ENCODE results near the gene AUTS2. TPM values are rescaled to one million over a fixed set of nuclear protein-coding genes. Genes with fewer than 3 reads are reported as not detected.

The AUTS2 gene
- polyA plus RNA-seq, 1 donor (not counting 4 experiments of a cell fraction or from before 2014, with no cell fraction given), result 4.7 TPM

DNA sequence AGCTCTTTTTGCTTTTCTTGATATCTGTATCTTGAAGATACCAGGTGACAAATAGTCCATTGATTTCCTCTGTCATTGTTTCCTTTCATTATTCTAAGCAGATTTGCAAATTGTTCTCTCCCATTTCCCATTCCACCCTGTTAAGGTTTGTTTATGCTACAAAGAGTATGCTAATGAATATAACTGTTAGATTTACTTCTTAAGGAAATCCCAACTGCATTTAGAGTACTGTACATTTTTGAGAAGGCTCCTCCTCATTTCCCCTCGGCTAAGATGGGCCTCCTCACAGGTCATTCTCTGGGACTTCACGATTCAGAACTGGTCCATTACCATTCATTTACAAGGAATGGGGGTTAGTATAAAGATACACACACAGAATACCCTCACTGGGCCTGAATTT is 15.6 kb downstream of the AUTS2 start:
- H2AFZ ChIP-seq (ENCODE audit: control insufficient read depth, low read length), result no peak overlapping the region
- H3K4me3 ChIP-seq (ENCODE audit: control insufficient read depth in 2 of 3, extremely low read depth in 1 of 3, insufficient read depth in 2 of 3, low read depth in 1 of 3, low read length in 3 of 3), result no peak overlapping the region
- no peaks in the 10 kb centered on the region for H3K27me3 ChIP-seq (ENCODE audit: control insufficient read depth, extremely low read depth, insufficient read depth, low read length)
- no peak overlapping the region for H3K27ac ChIP-seq (ENCODE audit: control insufficient read depth, insufficient read depth, low read length)
- H3K36me3 ChIP-seq (ENCODE audit: control insufficient read depth in 2 of 2, extremely low read depth in 1 of 2, insufficient read depth in 2 of 2, low read length in 2 of 2), result no peaks in the 10 kb centered on the region
- H4K20me1 ChIP-seq (ENCODE audit: control insufficient read depth, extremely low read depth, insufficient read depth, low read length), result no peaks in the 10 kb centered on the region
- no peaks in the 10 kb centered on the region for H3K79me2 ChIP-seq (ENCODE audit: control insufficient read depth, insufficient read depth, low read length)
- DNase-seq (ENCODE audit: low read depth, low spot score) (no peak), FAIRE-seq (no peak)
- H3K9ac ChIP-seq (ENCODE audit: control insufficient read depth, extremely low read depth, insufficient read depth, low read length), result no peak overlapping the region
- dilution Hi-C loops (cut with MboI; ENCODE audit: extremely low pct_ligation_motif_present, low sequenced_read_pairs), result no loop called here
- H3K9me3 ChIP-seq (ENCODE audit: control insufficient read depth, low read depth, low read length), result no peaks in the 10 kb centered on the region
- H3K4me2 ChIP-seq (ENCODE audit: control insufficient read depth, extremely low read depth, insufficient read depth, low read depth, low read length), result no peak overlapping the region
- no peaks in the 10 kb centered on the region for H3K9me1 ChIP-seq (ENCODE audit: control insufficient read depth, extremely low read depth, insufficient read depth, low read length)
- no peaks in the 10 kb centered on the region for H3K4me1 ChIP-seq (ENCODE audit: control insufficient read depth, extremely low read depth, insufficient read depth, low read length)
- TF ChIP-seq, protein P1, sequence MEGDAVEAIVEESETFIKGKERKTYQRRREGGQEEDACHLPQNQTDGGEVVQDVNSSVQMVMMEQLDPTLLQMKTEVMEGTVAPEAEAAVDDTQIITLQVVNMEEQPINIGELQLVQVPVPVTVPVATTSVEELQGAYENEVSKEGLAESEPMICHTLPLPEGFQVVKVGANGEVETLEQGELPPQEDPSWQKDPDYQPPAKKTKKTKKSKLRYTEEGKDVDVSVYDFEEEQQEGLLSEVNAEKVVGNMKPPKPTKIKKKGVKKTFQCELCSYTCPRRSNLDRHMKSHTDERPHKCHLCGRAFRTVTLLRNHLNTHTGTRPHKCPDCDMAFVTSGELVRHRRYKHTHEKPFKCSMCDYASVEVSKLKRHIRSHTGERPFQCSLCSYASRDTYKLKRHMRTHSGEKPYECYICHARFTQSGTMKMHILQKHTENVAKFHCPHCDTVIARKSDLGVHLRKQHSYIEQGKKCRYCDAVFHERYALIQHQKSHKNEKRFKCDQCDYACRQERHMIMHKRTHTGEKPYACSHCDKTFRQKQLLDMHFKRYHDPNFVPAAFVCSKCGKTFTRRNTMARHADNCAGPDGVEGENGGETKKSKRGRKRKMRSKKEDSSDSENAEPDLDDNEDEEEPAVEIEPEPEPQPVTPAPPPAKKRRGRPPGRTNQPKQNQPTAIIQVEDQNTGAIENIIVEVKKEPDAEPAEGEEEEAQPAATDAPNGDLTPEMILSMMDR (optimal IDR thresholded peaks at IDR 0.05 in 1 of 3, IDR thresholded peaks at IDR 0.05 in 1 of 3, conservative IDR thresholded peaks at IDR 0.05 in 1 of 3; ENCODE audit: extremely low read depth in 1 of 3, insufficient read depth in 2 of 3, low read length in 3 of 3), result no peak
- TF ChIP-seq EZH2 (IDR thresholded peaks at IDR 0.05; ENCODE audit: low read length), result no peak

DNA sequence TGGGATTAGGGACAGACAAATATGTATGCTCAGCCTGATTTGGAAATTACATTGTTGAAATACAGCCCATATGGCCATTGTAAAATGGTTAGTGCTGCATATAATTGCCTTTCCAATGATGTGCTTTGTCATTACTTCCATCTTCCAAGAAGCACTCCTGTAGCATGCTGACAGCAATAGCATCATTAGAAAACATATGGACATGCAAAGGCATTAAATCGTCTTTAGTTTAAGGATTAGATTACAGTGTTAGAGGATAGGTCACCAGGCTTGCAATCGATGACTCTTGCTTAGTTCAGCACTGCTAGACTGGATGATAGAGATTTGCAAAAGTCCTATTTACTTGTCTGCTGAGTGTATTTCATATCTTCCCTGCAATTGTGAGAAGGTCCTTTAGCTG is 17.4 kb downstream of the AUTS2 start:
- TF ChIP-seq, protein P1 (optimal IDR thresholded peaks at IDR 0.05 in 1 of 3, IDR thresholded peaks at IDR 0.05 in 1 of 3, conservative IDR thresholded peaks at IDR 0.05 in 1 of 3; ENCODE audit: extremely low read depth in 1 of 3, insufficient read depth in 2 of 3, low read length in 3 of 3), result no peak
- TF ChIP-seq EZH2 (IDR thresholded peaks at IDR 0.05; ENCODE audit: low read length), result no peak
- Histone ChIP-seq H3K9me1 (ENCODE audit: control insufficient read depth, extremely low read depth, insufficient read depth, low read length) (no peaks in the 10 kb centered on the region), H3K9me3 (ENCODE audit: control insufficient read depth, low read depth, low read length) (no peaks in the 10 kb centered on the region), H3K4me1 (ENCODE audit: control insufficient read depth, extremely low read depth, insufficient read depth, low read length) (no peaks in the 10 kb centered on the region), H3K36me3 (ENCODE audit: control insufficient read depth in 2 of 2, extremely low read depth in 1 of 2, insufficient read depth in 2 of 2, low read length in 2 of 2) (no peaks in the 10 kb centered on the region), H3K27me3 (ENCODE audit: control insufficient read depth, extremely low read depth, insufficient read depth, low read length) (no peaks in the 10 kb centered on the region), H3K4me3 (ENCODE audit: control insufficient read depth in 2 of 3, extremely low read depth in 1 of 3, insufficient read depth in 2 of 3, low read depth in 1 of 3, low read length in 3 of 3) (no peak overlapping the region), H3K4me2 (ENCODE audit: control insufficient read depth, extremely low read depth, insufficient read depth, low read depth, low read length) (no peak overlapping the region), H3K9ac (ENCODE audit: control insufficient read depth, extremely low read depth, insufficient read depth, low read length) (no peak overlapping the region), H3K27ac (ENCODE audit: control insufficient read depth, insufficient read depth, low read length) (no peak overlapping the region), H4K20me1 (ENCODE audit: control insufficient read depth, extremely low read depth, insufficient read depth, low read length) (no peaks in the 10 kb centered on the region), H2AFZ (ENCODE audit: control insufficient read depth, low read length) (no peak overlapping the region), H3K79me2 (ENCODE audit: control insufficient read depth, insufficient read depth, low read length) (no peaks in the 10 kb centered on the region)
- no peak for DNase-seq (ENCODE audit: low read depth, low spot score)
- dilution Hi-C loops (cut with MboI; ENCODE audit: extremely low pct_ligation_motif_present, low sequenced_read_pairs), result no loop called here
- FAIRE-seq, result no peak
